Activated CD8-positive, alpha-beta memory T cell treated with anti-CD3 and anti-CD28 coated beads for 1 hour (primary cell): ENCODE results near the gene RPL18A.
A peak's percentile ranks its signal among the peaks of the same experiment; 100 is the strongest.
"Not testable (repeated sequence)": the region's sequence is repeated elsewhere in the genome, so short reads cannot be mapped to it uniquely, and the experiment has no call there.

ENCODE experiments used
- DNase-seq, 2 donors: peaks; one replicate each; pipeline ENCODE4 v3.0.0-alpha.2; 2020; ENCODE audit warnings: low read depth in 1 of 2; ENCODE audit errors: extremely low read depth in 1 of 2

RPL18A gene

DNA sequence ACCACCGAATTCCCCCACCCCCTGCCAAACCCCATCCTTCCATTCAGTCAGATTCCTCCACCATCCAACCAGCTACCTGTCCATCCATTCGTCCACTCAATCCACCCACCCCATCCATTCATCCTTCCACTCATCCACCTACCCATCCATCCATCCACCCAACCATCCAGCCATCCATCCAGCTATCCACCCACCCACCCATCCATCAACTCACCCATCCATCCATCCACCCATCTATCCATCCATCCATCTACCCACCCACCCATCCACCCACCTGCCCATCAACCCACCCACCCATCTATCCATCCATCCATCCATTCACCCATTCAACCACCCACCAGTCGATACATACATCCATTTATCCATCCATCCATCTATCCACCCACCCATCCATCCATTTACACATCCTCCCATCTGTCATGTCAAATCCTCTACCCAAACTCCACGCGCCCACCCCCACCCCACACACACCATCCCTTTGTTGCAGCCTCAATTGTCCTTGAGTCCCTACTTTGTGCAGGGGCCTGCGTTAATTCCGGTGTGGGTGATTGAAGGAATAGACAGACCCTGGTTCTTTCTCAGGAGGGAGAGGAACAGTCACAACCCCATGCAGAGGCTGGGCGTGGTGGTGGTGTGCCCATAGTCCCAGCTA lies 6.7 kb downstream of the RPL18A start:
- DNase-seq, result no peak

DNA sequence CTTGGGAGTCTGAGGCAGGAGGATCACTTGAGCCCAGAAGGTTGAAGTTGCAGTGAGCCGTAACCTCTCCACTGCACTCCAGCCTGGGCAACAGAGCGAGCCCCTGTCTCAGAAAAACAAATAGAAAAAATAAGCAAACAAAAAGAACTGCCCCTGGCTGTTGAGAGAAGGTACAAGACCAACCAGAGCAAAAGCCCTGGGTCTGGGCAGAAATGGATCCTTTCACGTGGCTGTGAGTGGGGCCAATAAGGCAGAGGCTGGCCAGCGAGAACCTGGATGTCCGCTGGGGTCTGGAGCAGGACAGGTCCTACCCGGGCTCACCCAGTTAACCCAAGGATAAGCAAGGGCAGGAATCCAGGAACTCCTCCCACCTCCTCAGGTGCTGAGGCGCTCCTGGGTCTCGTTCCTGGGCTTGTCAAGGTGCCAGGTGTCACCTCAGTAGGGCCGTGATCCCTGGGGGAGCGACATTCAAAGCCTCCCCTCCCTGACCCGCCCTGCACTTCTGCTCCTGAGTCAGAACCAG lies 7.3 kb downstream of the RPL18A start:
- DNase-seq, result no peak

GRCh38 chr19:17868669-17869068 lies 9.0 kb downstream of the RPL18A start:
- no peak for DNase-seq

DNA sequence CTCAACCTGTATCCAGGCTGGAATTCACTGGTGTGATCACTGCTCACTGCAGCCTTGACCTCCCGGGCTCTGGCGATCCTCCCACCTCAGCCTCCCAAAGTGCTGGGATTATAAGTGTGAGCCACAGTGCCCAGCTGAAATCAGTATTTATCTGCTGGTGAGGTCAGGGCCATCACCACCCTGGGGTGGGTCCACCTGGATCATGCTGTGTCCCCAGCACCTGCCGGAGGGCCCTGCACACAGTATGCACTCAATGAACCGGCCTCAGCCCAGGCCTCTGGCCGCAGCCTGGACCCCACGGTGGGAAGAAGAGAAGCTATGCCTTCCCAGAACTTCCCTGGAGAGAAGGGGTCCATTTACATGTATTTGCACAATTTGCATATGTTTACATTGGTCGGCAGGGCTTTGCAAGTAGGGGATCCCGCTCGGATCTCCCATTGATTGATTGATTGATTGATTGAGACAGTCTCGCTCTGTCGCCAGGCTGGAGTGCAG lies 9.5 kb downstream of the RPL18A start:
- no peak for DNase-seq

- DNase-seq, result no peak
Observed at GRCh38 chr19:17871032-17871877, 11.5 kb downstream of the RPL18A start.

DNA sequence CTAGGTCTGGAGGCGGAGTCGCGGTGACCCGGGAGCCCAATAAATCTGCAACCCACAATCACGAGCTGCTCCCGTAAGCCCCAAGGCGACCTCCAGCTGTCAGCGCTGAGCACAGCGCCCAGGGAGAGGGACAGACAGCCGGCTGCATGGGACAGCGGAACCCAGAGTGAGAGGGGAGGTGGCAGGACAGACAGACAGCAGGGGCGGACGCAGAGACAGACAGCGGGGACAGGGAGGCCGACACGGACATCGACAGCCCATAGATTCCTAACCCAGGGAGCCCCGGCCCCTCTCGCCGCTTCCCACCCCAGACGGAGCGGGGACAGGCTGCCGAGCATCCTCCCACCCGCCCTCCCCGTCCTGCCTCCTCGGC lies 12.2 kb downstream of the RPL18A start, which contains the start of gene SLC5A5:
SLC5A5 (plus strand) TSS at position 68 of the 373 bp plus-strand sequence. CDS start 375 bp downstream, outside the sequence.
- no peak for DNase-seq

GRCh38 chr19:17872251-17873001 lies 12.7 kb downstream of the RPL18A start:
- DNase-seq, result no peak

DNA sequence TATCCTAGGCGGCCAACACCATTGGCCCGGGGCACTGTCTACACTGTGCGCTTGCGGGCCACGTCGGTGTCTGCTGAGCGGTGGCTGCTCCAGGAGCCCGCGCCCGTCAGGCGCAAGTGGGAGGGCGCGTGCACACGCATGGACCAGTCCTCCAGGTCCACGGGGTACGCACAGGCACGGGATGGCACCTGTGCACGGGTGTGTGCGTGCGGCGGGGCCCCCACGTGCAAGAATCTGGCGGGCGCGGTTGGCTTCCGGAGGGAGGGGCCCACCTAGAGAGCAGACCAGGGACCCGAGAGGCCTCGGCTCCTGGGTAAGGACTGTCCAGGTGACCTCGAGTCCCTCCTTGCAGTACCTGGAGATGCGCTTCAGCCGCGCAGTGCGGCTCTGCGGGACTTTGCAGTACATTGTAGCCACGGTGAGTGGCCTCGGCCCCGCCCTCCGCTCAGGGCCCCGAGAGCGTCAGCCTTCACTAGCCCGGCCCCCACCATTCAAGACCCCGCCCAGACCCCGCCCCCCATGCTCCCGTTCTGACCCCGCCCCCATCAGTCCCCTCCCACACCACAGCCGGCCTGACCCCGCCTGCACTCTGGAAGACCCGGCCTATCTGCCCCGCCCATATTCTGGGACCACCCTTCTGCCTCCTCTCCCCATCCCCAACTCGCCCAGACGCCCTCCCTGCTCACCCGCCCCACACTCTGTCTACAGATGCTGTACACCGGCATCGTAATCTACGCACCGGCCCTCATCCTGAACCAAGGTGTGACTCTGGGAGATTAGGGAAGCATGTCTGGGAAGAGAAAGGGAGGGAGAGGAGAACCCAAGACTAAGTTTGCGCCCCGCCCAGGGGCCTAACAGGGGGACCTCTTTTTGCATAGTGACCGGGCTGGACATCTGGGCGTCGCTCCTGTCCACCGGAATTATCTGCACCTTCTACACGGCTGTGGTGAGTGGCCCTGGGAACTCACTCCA lies 14.4 kb downstream of the RPL18A start:
- peak; percentile 26 to 55 for DNase-seq

GRCh38 chr19:17874758-17875135 lies 15.0 kb downstream of the RPL18A start:
- no peak for DNase-seq

GRCh38 chr19:17877696-17878095 lies 18.0 kb downstream of the RPL18A start:
- DNase-seq, result no peak

DNA sequence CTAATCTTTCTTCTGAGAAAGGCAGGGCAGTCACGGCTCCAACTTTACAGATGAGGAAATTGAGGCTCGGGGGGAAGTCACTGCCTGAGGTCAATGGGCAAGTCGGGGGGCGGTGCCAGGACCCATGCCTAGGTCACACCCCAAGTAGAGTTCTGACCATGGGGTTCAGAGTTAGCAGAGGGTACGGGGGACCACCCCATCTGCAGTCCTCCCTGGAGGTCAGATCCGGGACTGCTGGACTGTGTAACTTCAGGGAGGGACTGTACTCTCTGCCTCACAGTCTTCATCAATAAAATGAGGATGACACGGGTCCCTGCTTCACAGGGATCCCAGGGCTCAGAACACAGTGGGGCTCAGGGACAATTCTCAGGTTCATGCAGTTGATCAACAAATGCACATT lies 19.8 kb downstream of the RPL18A start:
- DNase-seq, result no peak

DNA sequence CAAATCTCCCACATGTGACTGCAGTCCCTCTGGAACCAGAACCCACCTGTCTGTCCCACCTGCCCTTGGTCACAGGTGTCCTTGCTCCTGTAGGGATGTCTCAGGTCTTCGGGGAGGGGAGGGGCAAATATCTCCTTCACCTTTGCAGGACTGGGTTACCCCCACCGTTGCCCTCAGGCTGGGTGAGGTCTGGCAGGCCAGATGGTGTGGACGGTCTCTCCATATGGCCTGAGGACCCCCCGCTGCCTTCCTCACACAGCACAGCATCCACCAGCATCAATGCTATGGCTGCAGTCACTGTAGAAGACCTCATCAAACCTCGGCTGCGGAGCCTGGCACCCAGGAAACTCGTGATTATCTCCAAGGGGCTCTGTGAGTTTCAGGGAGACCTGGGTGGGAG lies 22.0 kb downstream of the RPL18A start:
- no peak for DNase-seq

- no peak for DNase-seq
Observed at GRCh38 chr19:17883627-17884410, 24.1 kb downstream of the RPL18A start.

DNA sequence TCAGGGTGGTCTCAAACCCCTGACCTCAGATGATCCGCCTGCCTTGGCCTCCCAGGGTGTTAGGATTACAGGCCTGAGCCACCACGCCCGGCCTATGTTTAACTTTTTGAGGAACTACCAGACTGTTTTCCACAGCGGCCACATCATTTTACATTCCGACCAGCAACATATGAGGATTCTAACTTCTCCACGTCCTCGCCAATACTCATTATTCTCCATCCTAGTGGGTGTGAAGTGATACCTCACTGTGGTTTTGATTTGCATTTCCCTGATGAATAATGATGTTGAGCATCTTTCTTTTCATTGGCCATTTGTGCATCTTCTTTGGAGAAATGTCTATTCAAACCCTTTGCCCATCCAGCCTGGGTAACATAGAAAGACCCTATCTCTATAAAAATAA lies 26.8 kb downstream of the RPL18A start:
- no peak for DNase-seq

- DNase-seq, result not testable (repeated sequence)
Observed at GRCh38 chr19:17887221-17887620, 27.5 kb downstream of the RPL18A start.

- DNase-seq, result no peak
Observed at GRCh38 chr19:17888260-17888659, 28.6 kb downstream of the RPL18A start.

GRCh38 chr19:17889609-17890214 lies 30.0 kb downstream of the RPL18A start:
- DNase-seq, result no peak

GRCh38 chr19:17893766-17894165 lies 34.1 kb downstream of the RPL18A start:
- no peak for DNase-seq

GRCh38 chr19:17902701-17903100 lies 43.0 kb downstream of the RPL18A start:
- DNase-seq, result no peak
